Choroid plexus epithelial cell (primary cell): Measurements from ENCODE around the gene C2orf42.

Source experiments
- DNase-seq: peaks from one replicate; pipeline ENCODE4 v3.0.0-alpha.2; 2010; ENCODE audit warnings: low read depth
- H3K4me3 ChIP-seq: 2 replicates; pipeline ENCODE4 v1.5.1; 2011; ENCODE audit warnings: low read depth, mild to moderate bottlenecking, control low read depth, low read length, moderate library complexity
- TF ChIP-seq, protein P1 (sequence below): conservative IDR thresholded peaks from 2 replicates; pipeline ENCODE4 v1.5.1; 2011; ENCODE audit warnings: low read depth, mild to moderate bottlenecking, control low read depth, inconsistent platforms, low read length, moderate library complexity

The C2orf42 gene

GRCh38 chr2:70124983-70125480 is 65.8 kb downstream of the C2orf42 start:
- H3K4me3 ChIP-seq, result peak overlapping the region; percentile 66
- DNase-seq, result peak; percentile 68
- TF ChIP-seq, protein P1, sequence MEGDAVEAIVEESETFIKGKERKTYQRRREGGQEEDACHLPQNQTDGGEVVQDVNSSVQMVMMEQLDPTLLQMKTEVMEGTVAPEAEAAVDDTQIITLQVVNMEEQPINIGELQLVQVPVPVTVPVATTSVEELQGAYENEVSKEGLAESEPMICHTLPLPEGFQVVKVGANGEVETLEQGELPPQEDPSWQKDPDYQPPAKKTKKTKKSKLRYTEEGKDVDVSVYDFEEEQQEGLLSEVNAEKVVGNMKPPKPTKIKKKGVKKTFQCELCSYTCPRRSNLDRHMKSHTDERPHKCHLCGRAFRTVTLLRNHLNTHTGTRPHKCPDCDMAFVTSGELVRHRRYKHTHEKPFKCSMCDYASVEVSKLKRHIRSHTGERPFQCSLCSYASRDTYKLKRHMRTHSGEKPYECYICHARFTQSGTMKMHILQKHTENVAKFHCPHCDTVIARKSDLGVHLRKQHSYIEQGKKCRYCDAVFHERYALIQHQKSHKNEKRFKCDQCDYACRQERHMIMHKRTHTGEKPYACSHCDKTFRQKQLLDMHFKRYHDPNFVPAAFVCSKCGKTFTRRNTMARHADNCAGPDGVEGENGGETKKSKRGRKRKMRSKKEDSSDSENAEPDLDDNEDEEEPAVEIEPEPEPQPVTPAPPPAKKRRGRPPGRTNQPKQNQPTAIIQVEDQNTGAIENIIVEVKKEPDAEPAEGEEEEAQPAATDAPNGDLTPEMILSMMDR, result no peak

GRCh38 chr2:70123829-70124116 is 67.0 kb downstream of the C2orf42 start:
- TF ChIP-seq, protein P1, result no peak
- no peak for DNase-seq
- peak overlapping the region; percentile 66 for H3K4me3 ChIP-seq

DNA sequence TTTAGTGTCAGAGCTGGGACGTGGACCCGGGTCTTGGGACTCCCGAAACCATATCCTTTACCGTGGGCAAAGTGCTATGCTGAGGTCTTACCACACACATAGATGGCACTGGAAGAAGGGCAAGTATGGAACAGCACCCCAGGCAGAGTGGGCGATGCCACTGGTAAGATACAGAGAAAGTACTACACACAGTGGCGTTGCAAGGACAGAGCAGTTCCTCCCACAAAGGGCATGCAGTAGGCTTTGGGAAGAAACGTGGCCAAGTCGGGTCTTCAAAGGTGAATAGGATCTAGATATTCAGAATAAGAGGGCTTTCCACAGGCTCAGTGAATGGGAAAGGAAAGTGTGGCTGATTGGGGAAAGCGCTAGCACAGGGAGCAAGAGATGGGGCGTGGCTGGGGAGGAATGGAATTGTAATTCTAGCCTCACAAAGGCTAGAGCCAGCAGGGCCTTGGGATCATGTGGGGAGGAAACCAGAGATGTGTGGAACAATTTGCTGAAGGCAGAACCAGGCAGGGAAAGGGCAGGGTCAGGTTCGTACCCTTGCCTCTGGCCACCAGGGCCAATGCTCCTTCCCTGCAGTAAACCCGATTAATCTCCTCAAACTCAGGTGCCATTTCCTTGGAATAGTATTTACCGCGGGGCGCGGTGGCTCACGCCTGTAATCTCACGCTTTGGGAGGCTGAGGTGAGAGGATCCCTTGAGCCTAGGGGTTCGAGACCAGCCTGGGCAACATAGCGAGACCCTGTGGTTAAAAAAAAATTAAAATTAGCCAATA is 67.6 kb downstream of the C2orf42 start:
- peak overlapping the region; percentile 66 for H3K4me3 ChIP-seq
- peak; percentile 77 for DNase-seq
- TF ChIP-seq, protein P1, result no peak

DNA sequence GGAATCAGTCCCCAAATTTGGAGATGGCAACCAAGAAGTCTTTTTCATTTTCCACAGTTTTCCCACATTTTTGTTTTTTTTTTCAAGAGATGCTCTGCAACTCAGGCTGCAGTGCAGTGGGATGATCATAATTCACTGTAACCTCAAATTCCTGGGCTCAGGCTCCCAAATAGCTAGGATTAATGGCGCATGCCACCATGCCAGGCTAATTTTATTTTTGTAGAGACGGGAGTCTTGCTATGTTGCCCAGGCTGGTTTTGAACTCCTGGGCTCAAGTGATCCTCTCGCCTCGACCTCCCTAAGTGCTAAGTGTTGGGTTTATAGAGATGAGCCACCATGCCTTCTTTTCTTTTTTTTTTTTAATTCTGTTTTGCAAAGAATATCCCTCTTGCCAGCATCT is 68.3 kb downstream of the C2orf42 start:
- no peak overlapping the region for H3K4me3 ChIP-seq
- no peak for DNase-seq
- TF ChIP-seq, protein P1, result no peak

DNA sequence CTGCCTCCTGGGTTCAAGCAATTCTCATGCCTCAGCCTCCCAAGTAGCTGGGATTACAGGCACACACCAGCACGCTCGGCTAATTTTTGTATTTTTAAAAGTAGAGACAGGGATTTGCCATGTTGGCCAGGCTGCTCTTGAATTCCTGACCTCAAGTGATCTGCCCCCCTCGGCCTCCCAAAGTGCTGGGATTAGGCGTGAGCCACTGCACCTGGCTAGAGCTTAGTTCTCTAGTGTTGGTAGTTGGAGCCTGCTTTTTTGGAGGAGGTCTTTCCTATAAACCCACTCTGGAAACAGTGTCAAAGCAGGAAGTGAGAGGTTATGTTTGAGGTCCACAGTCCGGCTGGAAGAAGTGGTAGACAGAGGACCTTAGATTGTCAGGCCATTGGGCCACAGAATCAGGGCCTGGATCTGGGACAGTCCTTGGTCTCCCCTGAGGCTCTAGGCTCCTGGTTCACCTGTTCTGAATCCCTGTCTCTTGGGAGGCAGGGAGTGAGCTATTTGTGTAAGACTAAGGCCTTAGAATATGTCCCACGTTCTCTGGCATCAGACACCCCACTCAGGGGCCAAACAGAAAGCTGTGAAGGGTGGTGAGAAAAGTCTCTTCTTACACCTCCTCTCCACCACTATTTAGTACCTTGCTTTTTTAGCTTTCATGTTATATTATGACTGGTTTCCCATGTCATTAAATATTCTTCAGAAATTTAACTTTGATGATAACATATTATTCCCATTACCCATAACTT is 69.0 kb downstream of the C2orf42 start:
- TF ChIP-seq, protein P1, result no peak

GRCh38 chr2:70118798-70119454 is 71.9 kb downstream of the C2orf42 start:
- no peak for DNase-seq
- TF ChIP-seq, protein P1, result no peak
- no peak overlapping the region for H3K4me3 ChIP-seq

More for the DNA sequence above, 69.0 kb downstream of the C2orf42 start:
- DNase-seq, result no peak
- no peak overlapping the region for H3K4me3 ChIP-seq
